NCI-H345 treated with DMSO at 0.1 percent for 48 hours (cell line): ENCODE results near the gene ANKMY2.
"Not testable (repeated sequence)": the region's sequence is repeated elsewhere in the genome, so short reads cannot be mapped to it uniquely, and the experiment has no call there.

Experiments used
- DNase-seq: peaks from one replicate; lab custom pipeline; 2025; ENCODE audit not compliant: unreplicated experiment; lab: John Stamatoyannopoulos, UW

ANKMY2 gene

DNA sequence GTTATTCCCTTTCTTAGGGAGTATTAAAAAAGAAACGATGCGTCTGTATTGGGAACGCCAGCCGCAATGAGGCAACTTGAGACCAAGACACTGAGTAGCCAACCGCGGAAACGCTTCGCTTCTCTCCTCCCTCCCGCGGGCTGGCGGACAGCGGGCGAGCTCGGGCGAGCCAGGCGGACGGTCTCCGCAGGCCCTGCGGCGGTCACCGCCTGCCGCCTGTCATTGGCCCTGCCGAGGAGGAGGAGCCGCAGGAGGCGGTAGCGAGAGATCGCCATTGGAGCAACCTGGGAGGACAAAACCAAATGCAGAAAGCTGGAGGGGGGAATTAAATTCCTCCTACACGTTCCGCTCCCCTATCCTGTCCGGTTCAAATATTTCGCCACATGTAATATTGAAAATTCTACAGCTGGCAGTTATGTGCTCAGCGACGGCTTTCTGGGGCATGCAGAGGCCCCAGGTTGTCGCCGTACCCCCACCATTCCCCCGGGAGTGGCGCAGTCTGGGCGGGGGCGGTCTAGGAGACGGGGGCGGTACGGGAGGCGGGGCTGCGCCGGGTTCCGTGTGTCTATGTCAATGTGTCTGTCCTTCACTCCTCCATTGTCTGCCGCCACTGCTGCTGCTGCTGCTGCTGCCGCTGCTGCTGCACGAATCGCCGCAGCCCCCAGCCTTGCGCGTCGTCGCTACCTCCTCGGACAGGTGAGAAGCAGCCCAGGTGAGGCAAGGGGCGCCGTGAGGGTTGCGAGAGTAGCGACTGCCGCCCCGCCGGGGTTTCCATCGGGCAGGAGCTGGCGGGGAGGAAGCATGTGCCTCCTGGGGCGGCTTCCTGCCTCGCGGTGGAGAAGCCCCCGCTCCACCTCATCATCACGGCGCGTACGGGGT lies at the start of gene ANKMY2, which contains the start of gene BZW2:
TSS of gene ANKMY2 (minus strand) at position 162 of the 879 bp plus-strand sequence. CDS start 181 bp downstream, outside the sequence.
TSS of gene BZW2 (plus strand) at position 589 of the 879 bp plus-strand sequence. CDS start 19,263 bp downstream, outside the sequence.
- peak; percentile 91 for DNase-seq

DNA sequence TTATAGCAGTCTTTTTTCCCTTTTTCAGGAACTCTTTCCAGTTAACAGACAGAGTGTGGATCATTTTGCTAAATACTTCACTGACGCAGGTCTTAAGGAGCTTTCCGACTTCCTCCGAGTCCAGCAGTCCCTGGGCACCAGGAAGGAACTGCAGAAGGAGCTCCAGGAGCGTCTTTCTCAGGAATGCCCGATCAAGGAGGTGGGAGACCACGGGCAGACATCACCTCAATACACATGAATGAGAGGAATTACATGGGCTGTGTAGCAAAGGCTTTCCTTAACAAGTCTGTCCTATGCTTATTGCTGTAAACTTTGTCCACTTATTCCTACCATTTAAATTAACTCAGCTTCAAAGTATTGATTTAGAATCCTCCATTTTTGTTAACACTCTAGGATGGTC lies 49.3 kb upstream of the ANKMY2 start:
- no peak for DNase-seq

DNA sequence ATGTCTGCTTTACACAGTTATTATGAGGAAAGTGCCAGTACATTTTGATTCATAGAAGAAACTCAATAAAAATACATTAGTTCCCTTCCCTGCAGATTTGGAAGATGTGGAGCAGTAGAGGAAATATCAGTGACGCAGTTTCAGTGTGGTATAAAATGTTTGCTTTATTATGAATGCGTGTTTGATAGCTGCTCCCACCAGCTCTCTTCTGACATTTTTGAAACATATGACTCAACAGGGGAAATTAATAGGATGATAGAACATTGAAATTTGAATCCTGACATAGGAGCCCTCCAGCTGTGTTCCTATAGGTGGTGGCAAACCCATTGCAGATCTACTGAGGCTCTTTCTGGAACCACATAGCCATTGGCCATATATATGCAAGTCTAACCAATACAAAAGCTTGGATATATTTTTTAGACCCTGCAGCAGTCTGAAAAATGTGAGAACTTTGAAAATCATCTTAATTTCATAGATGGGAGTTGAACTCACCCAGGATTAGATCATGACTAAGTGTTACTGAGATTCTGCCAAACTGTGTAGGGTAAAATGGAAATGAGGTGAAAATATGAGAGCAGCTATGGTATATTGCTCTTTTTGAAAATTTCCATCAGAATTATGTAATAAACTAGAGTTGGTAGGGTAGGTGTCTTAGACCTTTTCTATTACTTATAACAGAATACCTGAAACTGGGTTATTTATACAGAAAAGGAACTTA lies 48.2 kb upstream of the ANKMY2 start:
- DNase-seq: no peak

DNA sequence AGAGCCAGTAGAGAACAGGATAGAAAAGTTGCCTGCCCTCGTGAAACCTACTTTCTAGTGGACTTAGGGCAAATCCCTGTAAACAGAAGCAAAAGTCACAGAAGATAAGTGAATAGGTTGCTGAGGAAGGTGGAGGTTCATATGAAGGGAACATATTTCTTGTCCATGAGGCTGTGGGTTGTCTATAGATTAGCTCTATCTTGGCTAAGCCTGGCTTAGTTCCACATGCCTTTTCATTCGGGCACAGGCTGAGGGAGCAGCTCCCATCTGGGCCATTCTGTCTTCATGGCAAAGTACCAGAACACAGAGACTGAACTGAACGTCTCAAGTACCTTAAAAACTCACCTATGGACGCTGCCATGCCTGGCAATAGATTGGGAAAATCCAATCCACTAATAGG lies 45.7 kb upstream of the ANKMY2 start:
- no peak for DNase-seq

DNA sequence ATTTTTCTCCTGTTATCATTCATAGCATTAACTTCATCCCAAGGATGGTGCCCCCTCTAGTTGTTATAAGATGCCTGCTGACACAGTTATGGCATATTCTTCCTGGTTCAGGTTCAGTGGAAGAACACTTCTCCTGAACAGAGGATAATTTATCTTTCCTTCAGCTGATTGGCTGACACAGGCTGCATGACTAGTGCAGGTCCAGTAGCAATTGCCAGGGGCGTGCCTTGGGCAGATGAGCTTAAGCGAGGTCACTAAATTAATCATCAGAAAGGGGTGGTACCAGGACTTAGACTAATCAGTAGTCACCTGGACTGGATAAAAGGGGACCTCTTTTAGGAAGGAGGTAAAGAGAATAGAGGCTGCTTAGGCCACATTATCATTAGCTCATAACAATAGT lies 42.7 kb upstream of the ANKMY2 start:
- DNase-seq: no peak

DNA sequence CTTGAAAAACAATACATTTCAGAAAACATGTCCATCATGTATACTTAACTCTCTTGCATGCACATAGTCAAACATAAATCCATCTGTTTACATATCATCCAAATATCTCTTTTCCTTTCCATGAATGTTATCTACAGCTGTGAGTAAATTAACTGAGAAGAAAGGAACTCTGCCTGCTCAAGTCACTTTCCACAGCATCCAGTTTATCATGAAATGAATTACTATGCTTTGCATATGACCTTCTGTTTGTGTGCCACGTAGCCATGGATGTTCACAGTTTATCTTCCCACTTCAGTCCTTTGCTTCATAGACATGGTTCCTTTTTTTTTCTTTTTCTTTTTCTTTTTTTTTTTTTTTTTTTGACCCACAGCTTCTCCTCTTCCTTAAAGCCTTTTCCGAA lies 40.0 kb upstream of the ANKMY2 start:
- DNase-seq: no peak

DNA sequence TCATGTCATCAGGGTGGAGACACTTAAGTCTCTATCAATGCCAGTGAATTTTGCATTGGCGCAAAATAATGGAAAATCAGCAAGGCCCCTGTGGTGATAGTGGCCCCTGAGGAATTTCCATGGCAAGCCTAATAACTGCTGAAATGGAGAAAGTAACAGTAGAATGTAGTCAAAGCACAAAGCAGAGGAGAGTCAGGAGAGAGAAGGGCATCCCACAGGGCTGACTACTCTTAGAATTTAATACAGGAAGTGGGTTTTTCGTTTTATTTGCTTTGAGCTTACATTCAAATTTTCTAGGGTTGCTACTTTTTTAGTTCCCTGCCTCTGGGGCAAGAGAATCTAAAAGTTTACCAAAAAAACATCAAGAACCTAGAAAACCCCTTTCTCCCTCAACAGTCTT lies 39.4 kb upstream of the ANKMY2 start:
- no peak for DNase-seq

DNA sequence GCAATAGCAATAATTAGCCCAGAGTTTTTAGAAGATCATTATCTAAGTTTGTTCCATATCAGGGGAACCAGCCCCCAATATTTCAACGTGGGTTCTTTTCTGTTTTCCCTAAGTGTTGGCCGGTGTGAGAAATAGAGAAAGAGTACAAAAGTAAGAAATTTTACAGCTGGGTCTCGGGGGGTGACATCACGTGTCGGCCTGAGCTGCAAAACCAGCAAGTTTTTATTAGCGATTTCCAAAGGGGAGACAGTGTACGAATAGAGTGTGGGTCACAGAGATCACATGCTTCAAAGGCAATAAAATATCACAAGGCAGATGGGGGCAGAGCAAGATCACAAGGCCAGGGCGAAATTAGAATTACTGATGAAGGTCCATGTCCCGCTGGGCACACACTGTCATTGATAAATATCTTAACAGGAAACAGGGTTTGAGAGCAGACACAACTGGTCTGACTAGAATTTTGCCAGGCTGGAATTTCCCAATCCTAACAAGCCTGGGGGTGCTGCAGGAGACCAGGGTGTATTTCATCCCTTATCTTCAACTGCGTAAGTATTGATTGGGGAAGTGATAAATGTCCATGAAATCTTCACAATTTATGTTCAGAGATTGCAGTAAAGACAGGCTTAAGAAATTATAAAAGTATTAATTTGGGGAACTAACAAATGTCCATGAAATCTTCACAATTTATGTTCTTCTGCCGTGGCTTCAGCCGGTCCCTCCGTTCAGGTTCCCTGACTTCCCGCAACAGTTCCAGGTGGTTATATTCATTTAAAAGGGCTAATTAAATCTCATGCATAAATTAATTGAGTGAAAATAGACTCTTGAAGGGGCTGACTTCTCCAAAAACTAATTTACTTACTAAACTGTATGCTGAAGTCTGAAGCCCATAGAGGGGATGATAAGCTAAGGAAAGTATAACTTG lies 33.4 kb upstream of the ANKMY2 start:
- not testable (repeated sequence) for DNase-seq

DNA sequence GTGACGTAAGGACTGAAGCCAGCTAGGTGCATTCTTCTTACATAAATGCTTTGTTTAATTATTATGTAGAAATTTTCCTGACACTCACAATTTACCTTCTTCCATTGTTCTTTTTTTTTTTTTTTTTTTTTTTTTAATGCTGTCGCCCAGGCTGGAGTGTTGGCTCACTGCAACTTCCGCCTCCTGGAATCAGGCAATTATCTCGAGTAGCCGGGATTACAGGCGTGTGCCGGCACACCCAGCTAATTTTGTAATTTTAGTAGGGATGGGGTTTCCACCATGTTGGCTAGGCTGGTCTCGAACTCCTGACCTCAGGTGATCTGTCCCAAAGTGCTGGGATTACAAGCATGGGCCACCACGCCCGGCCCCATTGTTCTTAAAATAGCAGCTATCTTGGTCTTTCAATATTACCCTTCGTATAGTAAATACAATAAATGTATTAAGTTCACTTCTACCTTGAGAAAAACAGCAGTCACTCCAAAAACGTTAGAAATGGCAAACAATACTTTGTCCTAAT lies 32.5 kb upstream of the ANKMY2 start:
- DNase-seq: no peak

DNA sequence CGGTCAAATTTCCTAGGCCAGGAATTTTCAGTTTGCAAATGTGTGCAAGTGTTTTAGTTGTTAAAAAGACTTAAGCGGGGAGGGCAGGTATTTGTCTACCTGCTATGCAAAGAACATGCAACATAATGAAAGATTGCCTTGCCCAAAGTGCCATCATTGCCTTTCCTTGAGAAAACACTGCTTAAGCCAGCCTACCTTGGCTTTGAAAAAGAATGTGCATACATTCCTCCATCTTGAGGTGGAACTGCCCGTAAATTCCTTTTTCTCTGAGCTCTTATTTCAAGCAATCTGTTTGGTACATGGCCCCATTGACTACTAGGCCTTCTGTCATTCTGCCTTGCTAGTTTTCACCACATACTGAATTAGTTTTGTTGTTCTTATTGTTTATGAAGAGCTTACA lies 29.7 kb upstream of the ANKMY2 start:
- DNase-seq: no peak

DNA sequence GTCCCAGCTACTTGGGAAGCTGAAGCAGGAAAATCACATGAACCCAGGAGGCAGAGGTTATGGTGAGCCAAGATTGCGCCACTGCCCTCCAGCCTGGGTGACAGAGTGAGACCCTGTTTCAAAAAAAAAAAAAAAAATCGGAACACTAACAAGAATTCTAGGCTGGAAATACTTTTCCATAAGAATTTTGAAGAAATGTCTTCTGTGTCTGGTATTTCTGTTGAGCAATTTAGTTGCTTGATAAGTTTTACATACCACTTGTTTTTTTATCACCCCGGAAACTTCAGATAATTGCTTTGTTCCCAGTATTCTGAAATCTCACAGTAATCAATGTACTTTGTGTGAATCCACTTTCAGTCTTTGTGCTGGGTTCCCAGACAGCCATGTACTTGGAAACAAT lies 26.3 kb upstream of the ANKMY2 start:
- DNase-seq: no peak

DNA sequence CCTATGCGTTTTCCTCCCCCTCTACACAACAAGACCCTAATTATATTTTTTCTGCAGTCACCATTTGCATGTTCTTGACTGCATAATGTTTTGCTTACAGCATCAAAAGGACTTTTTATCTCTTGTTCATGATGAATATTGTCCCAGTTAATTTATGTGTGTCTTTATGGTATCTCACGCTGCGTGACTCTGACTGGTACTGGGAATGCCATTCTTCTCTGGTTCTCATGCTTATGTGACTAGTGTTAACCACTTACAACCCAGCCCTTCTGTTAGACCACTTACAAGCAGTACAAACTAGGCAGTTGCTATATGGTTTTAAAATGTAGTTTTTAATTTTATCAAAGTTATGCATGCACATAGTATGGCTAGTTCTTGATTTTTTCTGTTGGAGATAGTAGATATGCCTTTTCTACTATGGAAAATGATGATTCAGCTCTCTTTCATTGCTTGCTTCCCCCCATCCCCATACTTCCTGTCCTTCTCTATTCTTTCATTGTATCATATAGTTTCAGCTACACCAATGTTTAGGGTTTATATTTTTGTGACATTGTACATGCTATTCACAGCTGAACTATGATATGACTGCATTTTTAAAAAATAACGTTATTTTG lies 25.3 kb upstream of the ANKMY2 start:
- DNase-seq: no peak

DNA sequence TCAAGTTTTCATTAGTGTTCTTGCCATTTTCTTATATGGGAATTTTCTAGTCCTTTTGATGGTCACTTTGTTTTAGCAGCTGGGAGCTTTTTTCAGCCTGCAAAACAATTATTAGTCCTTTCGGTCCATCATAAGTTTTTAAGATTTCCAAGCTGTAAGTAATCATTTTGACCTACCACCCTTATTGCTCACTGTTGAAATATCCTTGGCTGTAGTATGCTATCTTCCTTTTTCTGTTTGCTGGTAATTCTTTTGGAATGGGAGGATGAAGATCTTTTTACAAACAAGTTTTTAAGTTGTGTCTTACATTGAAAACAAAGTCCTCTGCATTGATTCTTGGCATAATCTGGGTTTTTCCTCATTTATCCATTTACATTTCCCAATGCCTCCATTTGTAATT lies 24.5 kb upstream of the ANKMY2 start:
- DNase-seq: no peak

DNA sequence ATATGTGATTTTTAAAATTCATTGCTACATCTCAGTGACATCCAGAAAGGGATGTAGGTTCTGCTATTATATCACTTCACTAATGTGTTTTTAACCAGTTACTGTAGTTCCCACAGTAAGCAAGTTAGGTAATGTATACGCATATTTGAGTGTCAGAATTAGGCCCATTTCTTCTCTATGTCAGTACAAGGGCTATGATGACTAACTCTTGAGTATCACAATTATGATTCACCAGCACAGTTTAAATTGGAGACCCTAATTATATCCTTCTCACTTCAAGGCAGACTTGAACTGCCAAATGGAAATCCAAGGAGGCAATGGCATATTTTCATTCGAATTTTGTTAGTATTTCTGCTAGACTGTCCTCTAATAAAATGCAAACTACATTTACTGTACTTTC lies 24.0 kb upstream of the ANKMY2 start:
- no peak for DNase-seq

DNA sequence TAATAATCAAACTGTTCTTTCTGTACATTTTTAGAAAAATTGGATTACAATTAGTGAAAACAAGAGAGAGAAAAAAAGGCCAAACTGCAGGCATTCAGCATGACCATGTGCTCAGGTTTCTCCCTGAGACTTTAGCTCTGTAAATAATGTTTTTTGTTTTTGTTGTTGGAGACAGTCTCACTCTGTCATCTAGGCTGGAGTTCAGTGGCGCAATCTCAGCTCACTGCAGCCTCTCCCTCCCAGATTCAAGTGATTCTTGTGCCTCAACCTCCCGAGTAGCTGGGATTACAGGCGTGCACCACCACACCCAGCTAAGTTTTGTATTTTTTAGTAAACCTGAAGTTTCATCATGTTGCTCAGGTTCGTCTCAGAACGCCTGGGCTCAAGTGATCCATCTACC lies 23.4 kb upstream of the ANKMY2 start:
- DNase-seq: no peak

DNA sequence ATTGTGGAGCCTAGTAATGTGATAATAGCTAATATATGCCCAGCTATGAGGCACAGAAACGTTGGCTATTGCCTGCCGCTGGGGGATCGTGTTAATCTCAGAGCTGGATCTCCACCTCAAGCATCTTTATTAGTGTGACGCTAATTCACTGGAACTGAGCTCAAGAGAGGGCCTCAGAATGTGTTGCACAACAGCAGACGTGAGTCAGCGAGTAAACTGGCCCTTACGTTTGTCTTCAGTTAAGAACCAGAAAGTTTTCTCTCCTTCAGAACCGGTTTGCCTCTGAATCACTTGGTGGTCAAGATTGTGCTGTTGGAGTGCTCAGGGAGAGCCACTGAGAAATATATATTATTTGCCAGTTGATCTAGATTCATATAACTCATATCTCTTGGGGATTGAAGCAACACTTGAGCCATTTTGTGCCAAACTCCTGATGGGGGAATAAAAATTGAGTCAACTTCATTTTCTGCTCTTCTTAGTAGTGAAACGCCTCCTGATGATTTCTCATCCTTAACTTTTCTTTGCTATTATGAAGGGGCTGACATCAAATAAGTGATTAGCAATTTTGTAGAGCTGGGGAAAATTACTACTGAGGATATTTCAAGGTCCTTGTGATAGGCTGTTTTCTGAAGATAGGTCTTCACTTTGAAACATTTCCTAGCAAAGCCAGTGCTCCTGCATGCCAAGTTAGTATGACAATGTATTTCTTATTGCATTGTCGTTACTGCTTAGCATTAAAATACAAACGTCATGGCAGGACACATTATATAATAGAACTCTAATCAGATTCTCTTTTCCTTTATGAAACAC lies 22.7 kb upstream of the ANKMY2 start:
- DNase-seq: no peak

DNA sequence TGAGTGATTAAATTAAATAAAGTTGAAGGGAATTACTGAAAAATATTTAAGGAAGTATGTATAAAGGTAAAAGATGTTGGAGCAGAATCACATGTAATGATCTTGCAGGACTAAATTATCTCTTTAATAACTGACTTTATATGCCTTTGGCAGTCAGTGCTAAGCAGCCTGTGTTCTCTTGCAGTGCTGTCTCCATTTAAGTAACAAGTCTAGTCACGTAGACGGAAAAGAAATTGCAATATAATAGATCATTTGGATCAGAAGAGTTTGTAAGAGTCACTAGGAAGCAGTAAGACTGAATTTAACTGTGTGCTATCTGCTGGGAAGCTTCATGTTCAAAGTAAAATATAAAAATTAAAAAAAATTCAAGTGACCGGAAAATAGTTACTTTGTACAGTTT lies 21.8 kb upstream of the ANKMY2 start:
- DNase-seq: no peak

DNA sequence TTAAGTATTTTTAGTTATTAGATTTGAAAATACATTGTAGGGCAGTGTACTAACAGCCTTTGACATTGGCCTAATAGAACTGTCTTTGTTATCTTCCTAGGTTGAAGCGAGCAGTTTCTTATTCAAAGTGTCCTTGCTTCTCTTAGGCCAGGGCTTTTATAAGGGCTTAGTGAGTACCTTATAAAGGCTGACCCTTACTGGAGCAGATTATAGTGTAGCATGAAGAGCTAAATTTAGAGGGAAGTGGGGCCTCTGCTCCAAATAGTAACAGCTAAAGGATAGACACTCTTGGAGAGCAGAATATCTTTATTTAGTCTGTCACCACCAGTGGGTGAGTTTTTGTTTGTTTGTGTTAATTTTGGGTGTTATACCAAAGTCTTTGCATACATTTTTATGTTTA lies 16.4 kb upstream of the ANKMY2 start:
- no peak for DNase-seq

DNA sequence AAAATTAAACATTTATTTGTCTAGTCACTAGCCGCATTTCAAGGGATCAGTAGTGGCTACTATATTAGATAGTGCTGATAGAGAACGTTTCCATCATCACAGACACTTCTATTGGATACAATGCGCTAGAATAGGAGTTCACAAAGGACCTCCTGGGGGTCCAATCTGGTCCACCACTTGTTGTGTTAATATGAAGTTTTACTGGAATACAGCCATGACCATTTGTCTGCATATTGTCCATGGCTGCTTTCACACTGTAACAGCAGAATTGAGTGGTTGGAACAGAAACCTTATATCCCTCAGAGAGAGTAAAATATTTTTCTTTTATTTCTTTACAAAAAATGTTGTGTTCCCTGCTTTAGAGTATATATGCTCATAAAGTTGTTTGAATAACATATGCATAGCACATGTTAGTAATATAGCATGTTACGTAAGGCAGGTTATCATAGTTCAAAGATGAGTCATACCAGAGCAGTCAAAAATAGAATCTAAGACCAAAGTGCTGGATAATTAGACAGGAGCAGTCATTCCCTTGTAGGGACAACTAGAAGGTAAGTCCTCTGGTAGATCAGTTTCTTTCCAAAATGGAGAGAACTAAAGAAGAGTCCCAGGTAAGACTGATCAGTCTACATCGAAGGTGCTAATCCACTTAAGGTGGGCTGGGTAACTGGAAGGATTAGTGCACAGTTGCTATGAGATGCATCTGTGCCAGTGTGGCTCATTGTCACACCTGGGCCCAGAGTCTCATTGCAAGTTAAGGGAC lies 15.3 kb upstream of the ANKMY2 start:
- peak; percentile 26 for DNase-seq
